GM12892 (cell line): ENCODE data around the gene DOCK1.

Experiments
- DNase-seq: peaks from one replicate; pipeline ENCODE4 v3.0.0; 2011; ENCODE audit not compliant: insufficient read length
- FAIRE-seq: peaks from 2 replicates; lab custom pipeline; 2011; peaks lifted over from hg19 to GRCh38; lab: Jason Lieb, UNC
- POLR2A ChIP-seq: IDR thresholded peaks from 2 replicates; pipeline ENCODE4 v1.6.1; 2011; ENCODE audit warnings: low read depth, low read length, control low read depth
- POLR2AphosphoS5 ChIP-seq: IDR thresholded peaks from 2 replicates; pipeline ENCODE4 v1.6.1; 2011; ENCODE audit warnings: low read depth, low read length, control low read depth
- TAF1 ChIP-seq: IDR thresholded peaks from 2 replicates; pipeline ENCODE4 v1.6.1; 2011; ENCODE audit warnings: low read depth, mild to moderate bottlenecking, control low read depth, low read length, borderline replicate concordance

DOCK1 gene

DNA sequence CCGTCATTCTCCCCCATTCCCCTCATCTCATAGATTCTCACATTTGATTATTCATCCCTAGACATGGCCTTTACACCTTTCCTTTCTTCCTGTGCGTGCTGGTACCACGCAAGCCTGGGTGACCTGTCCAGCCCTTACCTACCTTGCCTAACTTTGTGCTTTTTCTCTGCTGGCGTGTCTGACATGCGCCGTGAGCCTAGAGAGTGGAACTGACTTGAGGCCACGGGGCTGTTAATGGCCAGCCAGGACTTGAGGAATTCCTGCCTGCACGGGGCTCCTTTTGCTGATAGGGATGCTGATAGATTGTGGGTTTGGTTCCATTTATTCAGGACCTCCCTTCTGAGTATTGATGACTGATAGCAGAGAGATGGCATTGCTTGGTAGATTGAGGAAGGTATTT lies 134.2 kb downstream of the DOCK1 start:
- FAIRE-seq (no peak), DNase-seq (no peak)
- no peak for TF ChIP-seq POLR2AphosphoS5
- TF ChIP-seq TAF1: no peak
- TF ChIP-seq POLR2A: no peak

DNA sequence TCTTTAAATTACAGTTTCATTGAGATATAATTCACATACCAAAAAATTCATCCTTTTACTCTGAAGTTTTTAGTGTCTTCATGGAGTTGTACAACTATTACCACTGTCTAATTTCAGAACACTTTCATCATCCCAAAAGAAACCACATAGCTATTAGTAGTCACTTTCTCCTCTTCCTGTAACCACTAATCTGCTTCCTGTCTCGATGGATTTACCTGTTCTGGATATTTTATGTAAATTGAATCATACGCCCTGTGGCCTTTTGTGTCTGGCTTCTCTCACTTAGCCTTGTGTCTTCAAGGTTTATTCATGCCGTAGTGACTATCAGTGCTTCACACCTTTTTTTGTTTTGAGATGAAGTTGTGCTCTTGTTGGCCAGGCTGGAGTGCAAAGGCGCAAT lies 135.5 kb downstream of the DOCK1 start:
- TF ChIP-seq POLR2A: no peak
- no peak for TF ChIP-seq POLR2AphosphoS5
- TF ChIP-seq TAF1: no peak
- no peak for DNase-seq
- no peak for FAIRE-seq

DNA sequence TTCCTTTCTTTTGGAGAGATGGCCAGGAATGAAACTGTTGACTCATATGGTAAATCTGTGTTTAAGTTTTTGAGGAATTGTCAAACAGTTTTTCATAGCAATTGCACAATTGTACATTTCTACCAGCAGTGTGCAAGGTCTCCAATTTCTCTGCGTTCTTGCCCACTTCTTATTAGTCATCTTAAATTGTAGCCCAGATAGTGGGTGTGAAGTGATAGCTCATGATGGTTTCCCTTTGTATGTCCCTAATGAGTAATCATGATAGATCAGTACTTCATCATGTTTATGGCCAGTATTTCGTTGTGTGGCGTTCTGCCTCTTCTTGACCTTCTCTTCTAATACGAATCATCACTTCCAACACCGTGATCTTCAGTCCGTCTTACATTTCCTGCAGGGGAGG lies 136.3 kb downstream of the DOCK1 start:
- FAIRE-seq (no peak), DNase-seq (no peak)
- TF ChIP-seq POLR2AphosphoS5 (no peak), TAF1 (no peak), POLR2A (no peak)

DNA sequence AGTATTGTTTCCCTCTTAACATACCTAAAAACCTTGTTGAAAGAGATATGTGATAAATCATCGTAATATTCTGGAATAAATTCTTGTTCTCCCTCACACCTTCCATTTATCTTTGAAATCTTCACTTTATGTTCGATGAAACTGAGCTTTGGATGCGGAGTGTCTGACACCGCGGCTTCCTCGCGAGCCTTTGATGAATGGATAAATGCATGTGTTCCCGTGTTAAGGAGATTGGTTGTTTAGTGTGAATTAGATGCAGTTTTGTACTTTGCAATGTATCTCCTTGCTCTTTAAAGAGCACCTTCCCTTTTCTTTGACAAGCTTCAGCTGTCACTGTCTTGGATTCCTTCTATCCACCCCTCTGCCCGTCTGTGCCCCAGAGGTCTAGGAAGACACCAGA lies 138.1 kb downstream of the DOCK1 start:
- no peak for TF ChIP-seq TAF1
- DNase-seq: no peak
- FAIRE-seq: no peak

DNA sequence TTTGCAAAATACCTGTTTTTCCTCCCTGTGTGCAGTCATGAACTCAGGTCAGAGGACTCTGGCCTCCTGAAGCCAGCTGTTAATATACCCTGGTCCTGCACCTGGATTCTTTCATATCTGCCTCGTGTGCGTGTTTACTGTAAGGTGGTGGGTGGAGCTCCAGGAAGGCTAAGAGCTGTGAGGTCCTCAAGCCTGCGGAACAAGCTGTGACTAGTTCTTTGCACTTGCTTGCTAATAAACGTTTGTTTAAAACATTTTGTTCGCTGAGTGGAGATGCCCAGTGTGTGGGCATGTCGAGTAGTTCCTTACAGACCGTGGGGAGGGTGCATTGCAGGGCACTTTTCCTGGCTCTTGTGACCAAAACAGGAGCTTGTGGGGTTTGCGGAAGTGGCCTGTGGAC lies 139.0 kb downstream of the DOCK1 start:
- TF ChIP-seq POLR2AphosphoS5 (no peak), TAF1 (no peak), POLR2A (no peak)
- FAIRE-seq (no peak), DNase-seq (no peak)

DNA sequence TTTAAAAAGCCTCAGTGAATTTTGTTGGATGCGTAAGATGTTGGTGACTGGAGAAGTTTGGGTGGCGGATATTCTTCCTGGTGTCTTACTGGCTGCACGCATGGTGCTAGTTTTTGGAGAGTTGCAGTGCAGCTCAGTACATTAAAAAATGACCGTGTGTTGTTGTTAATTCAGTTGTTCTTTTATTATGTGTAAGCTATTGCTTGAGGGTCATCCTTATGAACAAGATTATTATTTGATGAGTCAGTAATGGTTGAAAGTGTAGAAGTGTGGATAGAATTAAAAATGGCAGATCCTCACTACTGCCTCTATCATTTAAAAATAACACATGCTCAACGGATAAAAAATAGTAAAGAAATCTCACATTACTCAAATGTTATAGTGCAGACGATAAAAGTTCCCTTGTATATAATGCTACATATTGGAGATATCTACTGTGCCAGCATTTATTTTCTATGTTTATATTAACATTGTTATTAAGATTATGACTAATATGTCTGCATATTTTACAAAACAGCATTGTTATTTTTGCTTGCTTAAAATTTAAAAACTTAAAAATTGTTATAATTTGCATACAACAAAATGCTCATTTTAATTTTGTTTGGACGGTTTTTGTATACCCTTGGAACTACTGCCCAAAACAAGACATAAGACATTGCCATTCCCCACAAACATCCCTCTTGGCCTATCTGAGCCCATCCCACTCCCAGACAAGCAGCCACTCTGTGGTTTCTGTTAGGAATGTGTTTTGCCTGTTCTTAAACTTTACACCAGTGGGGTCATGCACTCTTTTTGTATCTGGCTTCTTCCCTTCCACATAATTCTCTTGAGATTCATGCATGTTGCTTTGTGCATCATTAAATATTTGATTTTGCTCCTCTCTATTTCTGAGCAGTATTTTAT lies 142.0 kb downstream of the DOCK1 start:
- no peak for DNase-seq
- FAIRE-seq: no peak
- no peak for TF ChIP-seq POLR2AphosphoS5
- no peak for TF ChIP-seq POLR2A
- no peak for TF ChIP-seq TAF1

DNA sequence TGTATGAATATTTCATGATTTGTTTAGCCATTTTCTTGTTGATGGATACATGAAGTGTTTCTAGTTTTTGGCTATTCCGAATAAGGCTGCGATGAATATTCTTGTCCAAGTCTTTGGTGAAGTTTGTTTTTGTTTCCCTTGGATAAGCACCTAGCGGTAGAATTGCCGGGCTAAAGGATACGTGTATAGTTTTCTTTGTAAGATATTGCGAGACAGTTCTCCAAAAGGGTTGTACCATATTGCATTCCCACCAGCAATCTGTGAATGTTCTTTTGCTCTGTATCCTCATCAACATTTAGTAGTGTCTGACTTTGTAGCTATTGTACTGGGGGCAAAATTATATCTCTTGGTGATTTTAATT lies 142.6 kb downstream of the DOCK1 start:
- DNase-seq: no peak
- no peak for FAIRE-seq
- TF ChIP-seq POLR2AphosphoS5 (no peak), TAF1 (no peak), POLR2A (no peak)

DNA sequence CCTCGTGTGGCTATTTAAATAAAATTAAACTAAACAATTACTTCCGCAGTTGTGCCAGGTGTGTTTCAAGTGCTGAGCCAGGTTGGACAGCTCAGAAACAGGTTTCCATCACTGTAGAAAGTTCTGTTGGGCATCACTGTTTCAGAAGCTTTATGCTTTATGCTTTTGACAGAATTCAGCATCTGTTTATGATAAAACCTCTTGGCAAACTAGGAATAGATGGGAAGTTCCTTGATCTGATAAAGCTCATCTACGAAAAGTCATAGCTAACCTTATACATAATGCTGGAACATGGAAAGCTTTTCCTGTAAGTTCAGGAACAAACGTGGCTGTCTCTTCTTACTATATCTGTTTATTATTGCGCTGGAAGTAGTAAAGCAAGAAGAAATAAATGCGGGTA lies 143.4 kb downstream of the DOCK1 start:
- TF ChIP-seq TAF1: no peak
- TF ChIP-seq POLR2A: no peak
- TF ChIP-seq POLR2AphosphoS5: no peak
- FAIRE-seq (no peak), DNase-seq (no peak)

DNA sequence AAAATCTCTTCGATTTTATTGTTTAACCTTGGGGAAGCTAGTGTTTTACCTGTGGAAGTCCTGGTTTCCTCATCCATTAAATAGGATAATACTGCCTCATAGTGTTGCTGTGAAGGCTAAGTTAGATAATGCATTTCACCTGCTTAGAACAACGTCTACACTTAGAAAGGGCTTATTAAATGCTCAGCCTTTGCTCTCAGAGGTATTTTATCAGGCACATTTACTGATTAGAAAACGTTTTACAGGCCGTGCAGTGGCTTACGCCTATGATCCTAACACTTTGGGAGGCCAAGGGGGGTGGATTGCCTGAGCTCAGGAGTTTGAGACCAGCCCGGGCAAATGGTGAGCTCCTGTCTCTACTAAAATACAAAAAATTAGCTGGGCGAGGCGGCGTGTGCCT lies 146.8 kb downstream of the DOCK1 start:
- TF ChIP-seq POLR2A: no peak
- no peak for TF ChIP-seq TAF1
- no peak for TF ChIP-seq POLR2AphosphoS5
- DNase-seq: no peak
- FAIRE-seq: no peak

DNA sequence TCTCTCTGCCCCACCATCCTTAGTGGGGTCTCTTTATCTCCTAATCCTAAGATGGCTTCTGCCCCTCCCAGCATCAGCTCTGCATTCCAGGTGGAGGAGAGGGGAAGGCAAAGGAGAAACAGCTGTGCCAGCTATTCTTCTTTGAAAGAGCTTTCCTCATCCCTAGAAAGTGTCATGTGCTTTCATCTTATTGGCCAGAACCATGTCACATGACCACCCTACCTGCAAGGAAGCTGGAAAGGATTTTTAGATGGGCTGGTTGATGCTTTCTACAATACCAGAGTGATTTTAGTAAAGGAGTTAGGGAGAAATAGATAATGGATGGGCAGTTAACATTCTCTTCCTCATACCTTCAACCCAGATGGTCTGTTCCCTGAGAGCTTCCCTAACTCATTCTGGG lies 150.0 kb downstream of the DOCK1 start:
- no peak for TF ChIP-seq POLR2A
- no peak for TF ChIP-seq POLR2AphosphoS5
- no peak for TF ChIP-seq TAF1
- no peak for FAIRE-seq
- DNase-seq: no peak

DNA sequence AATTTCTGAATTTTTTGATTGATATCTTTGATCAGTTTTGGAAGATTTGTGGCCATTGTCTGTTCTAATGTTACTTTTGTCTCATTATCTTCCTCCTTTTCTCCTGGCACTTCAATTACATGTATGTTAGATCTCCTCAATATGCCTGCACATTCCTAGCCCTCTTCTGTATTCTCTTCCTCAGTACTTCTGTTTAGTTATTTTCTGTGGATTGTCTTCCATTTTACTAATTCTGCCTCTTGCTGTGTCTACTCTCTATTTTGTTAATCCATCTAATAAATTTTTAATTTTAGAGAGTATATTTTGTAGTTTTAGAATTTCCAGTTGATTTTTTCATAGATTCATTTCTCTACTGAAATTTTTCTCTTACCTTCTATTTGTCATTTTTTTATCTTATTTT lies 154.1 kb downstream of the DOCK1 start:
- no peak for TF ChIP-seq TAF1
- no peak for TF ChIP-seq POLR2A
- TF ChIP-seq POLR2AphosphoS5: no peak
- FAIRE-seq (no peak), DNase-seq (no peak)

DNA sequence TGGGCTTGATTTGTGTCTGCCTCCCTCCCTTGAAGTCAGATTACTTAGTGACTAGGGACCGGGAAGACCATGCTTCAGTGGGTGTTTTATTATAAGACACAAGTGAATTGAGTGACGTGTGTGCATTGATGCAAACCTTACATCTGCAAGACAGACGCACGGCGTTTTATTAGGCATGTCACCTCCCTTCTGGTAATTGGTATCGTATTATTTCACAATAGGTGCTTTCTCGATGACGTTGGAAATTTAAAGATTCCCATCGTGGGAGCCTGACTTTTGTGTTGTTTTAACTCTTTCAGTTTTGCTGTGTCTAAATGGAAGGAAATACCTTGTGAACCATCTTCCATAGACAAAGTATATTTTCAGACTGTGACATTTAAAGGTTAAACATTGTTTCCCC lies 158.5 kb downstream of the DOCK1 start:
- DNase-seq (no peak), FAIRE-seq (no peak)
- no peak for TF ChIP-seq POLR2AphosphoS5
- TF ChIP-seq POLR2A: no peak
- TF ChIP-seq TAF1: no peak
